Lower leg skin (tissue), 3 donors: ENCODE measurements around the gene UBE2L5.

Experiments
- CTCF ChIP-seq, 3 donors: fragments of 450-650 bp; IDR thresholded peaks; one replicate each; pipeline ENCODE4 v1.5.1; 2016; ENCODE audit warnings: antibody characterized with exemption in 3 of 3, mild to moderate bottlenecking in 3 of 3, moderate library complexity in 2 of 3
- POLR2A ChIP-seq, 2 donors: fragments of 450-650 bp; IDR thresholded peaks; one replicate each; pipeline ENCODE4 v1.6.1; 2016 to 2017; ENCODE audit warnings: antibody characterized with exemption in 2 of 2, mild to moderate bottlenecking in 1 of 2, moderate library complexity in 1 of 2

GRCh38 chr13:30398601-30399072, 23.7 kb upstream of the UBE2L5 start:
- TF ChIP-seq CTCF (IDR thresholded peaks at IDR 0.05), result no peak
- no peak for TF ChIP-seq POLR2A (IDR thresholded peaks at IDR 0.05)
